Measurements from ENCODE around the gene EPB41L2.

Gene EPB41L2

GRCh38 chr6:130858498-130859160 is 204.4 kb downstream of the EPB41L2 start:
- no peak for DNase-seq

GRCh38 chr6:130858054-130858453 is 205.0 kb downstream of the EPB41L2 start:
- DNase-seq, result no peak

GRCh38 chr6:130853555-130854183 is 209.4 kb downstream of the EPB41L2 start:
- no peak for DNase-seq

- DNase-seq, result no peak
Measured at GRCh38 chr6:130852844-130853554, 210.0 kb downstream of the EPB41L2 start.

- no peak for DNase-seq
Measured at GRCh38 chr6:130851026-130851425, 212.0 kb downstream of the EPB41L2 start.

GRCh38 chr6:130849594-130849993 is 213.5 kb downstream of the EPB41L2 start:
- no peak for DNase-seq

- DNase-seq, result no peak
Measured at GRCh38 chr6:130848945-130849344, 214.1 kb downstream of the EPB41L2 start.

- no peak for DNase-seq
Measured at GRCh38 chr6:130847001-130847910, 215.8 kb downstream of the EPB41L2 start.

- no peak for DNase-seq
Measured at GRCh38 chr6:130846501-130846900, 216.5 kb downstream of the EPB41L2 start.

- DNase-seq, result peak; percentile 3 to 57
Measured at GRCh38 chr6:130843575-130844320, 219.3 kb downstream of the EPB41L2 start.

- no peak for DNase-seq
Measured at GRCh38 chr6:130841128-130841728, 221.8 kb downstream of the EPB41L2 start.

GRCh38 chr6:130840050-130840449 is 223.0 kb downstream of the EPB41L2 start:
- DNase-seq, result no peak

GRCh38 chr6:130839379-130839778 is 223.7 kb downstream of the EPB41L2 start:
- DNase-seq, result no peak

- no peak for DNase-seq
Measured at GRCh38 chr6:130838951-130839350, 224.1 kb downstream of the EPB41L2 start.

- no peak for DNase-seq
Measured at GRCh38 chr6:130838250-130838860, 224.7 kb downstream of the EPB41L2 start.

- DNase-seq, result no peak
Measured at GRCh38 chr6:130837067-130837466, 226.0 kb downstream of the EPB41L2 start.

GRCh38 chr6:130836055-130836640 is 226.9 kb downstream of the EPB41L2 start:
- DNase-seq, result no peak

GRCh38 chr6:130834482-130835251 is 228.4 kb downstream of the EPB41L2 start:
- DNase-seq, result no peak

- DNase-seq, result no peak
Measured at GRCh38 chr6:130833569-130833968, 229.5 kb downstream of the EPB41L2 start.

- no peak for DNase-seq
Measured at GRCh38 chr6:130831607-130832006, 231.4 kb downstream of the EPB41L2 start.
